RWPE2 (cell line): ENCODE data around the gene PROM2.
A peak's percentile ranks its signal among the peaks of the same experiment; 100 is the strongest.

Source experiments
- ATAC-seq: fragments of 200-7000 bp; cut with Tn5 transposase; 3 replicates; pipeline ENCODE4 v1.9.1; 2021; ENCODE audit warnings: low read depth
- DNase-seq: peaks from one replicate; pipeline ENCODE4 v3.0.0-alpha.2; 2020; ENCODE audit warnings: low spot score
- H3K27ac ChIP-seq: fragments of 450-650 bp; 2 replicates; pipeline ENCODE4 v1.5.1; 2017; ENCODE audit warnings: mild to moderate bottlenecking; ENCODE audit not compliant: poor library complexity, severe bottlenecking
- H3K27me3 ChIP-seq: fragments of 250-450 bp; sonication (Bioruptor Pico); 2 replicates; pipeline ENCODE4 v1.5.1; 2021; ENCODE audit warnings: mild to moderate bottlenecking, moderate library complexity; ENCODE audit not compliant: insufficient read depth, poor library complexity, severe bottlenecking
- H3K36me3 ChIP-seq: fragments of 250-450 bp; sonication (Bioruptor Pico); 2 replicates; pipeline ENCODE4 v1.5.1; 2020; ENCODE audit warnings: low read depth, mild to moderate bottlenecking, moderate library complexity
- H3K4me1 ChIP-seq: fragments of 250-450 bp; sonication (Bioruptor Pico); 2 replicates; pipeline ENCODE4 v1.5.1; 2021; ENCODE audit warnings: mild to moderate bottlenecking, moderate library complexity; ENCODE audit not compliant: insufficient read depth, poor library complexity, severe bottlenecking
- H3K4me3 ChIP-seq: fragments of 250-450 bp; sonication (Bioruptor Pico); 2 replicates; pipeline ENCODE4 v1.5.1; 2021; ENCODE audit warnings: mild to moderate bottlenecking, moderate library complexity; ENCODE audit not compliant: severe bottlenecking
- H3K9me3 ChIP-seq: fragments of 250-450 bp; sonication (Bioruptor Pico); 2 replicates; pipeline ENCODE4 v1.5.1; 2021; ENCODE audit warnings: mild to moderate bottlenecking, moderate library complexity; ENCODE audit not compliant: severe bottlenecking
- CTCF ChIP-seq: fragments of 450-650 bp; IDR thresholded peaks from one replicate; pipeline ENCODE4 v1.5.1; 2017; ENCODE audit warnings: mild to moderate bottlenecking, moderate library complexity; ENCODE audit not compliant: poor library complexity, severe bottlenecking

Gene PROM2

GRCh38 chr2:95299961-95300360 lies 25.7 kb downstream of the PROM2 start:
- Histone ChIP-seq H3K9me3 (no peaks in the 10 kb centered on the region), H3K4me1 (no peaks in the 10 kb centered on the region), H3K4me3 (no peak overlapping the region), H3K27ac (no peak overlapping the region), H3K27me3 (peaks cover 2% of the 10 kb centered on the region), H3K36me3 (no peaks in the 10 kb centered on the region)
- ATAC-seq = no peak
- TF ChIP-seq CTCF = no peak
- DNase-seq = no peak

GRCh38 chr2:95300450-95300849 lies 26.2 kb downstream of the PROM2 start:
- Histone ChIP-seq H3K4me3 (no peak overlapping the region), H3K9me3 (no peaks in the 10 kb centered on the region), H3K27ac (no peak overlapping the region), H3K36me3 (no peaks in the 10 kb centered on the region), H3K4me1 (no peaks in the 10 kb centered on the region), H3K27me3 (peaks cover 2% of the 10 kb centered on the region)
- no peak for DNase-seq
- no peak for TF ChIP-seq CTCF
- 0 out of 3 replicates have a peak, but pooled peaks have one; percentile 6 for ATAC-seq

DNA sequence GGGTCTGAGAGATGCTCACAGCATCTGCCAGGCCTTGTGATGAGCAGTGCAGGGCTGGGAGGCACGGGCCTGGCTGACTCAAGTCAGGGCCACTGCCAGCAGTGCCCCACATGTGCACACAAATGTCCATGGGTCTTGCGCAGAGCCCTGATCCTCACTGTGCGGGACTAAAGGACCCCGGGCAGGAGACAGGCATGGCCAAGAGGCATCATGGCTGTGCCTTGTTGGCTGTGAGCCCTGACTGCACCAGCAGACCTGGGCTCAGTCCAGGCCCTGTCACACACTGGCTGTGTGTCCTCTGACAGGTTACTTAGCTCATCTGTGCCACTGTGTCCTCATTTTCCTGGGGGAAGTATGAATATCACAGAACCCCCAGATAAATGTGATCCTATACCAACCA lies 26.9 kb downstream of the PROM2 start:
- TF ChIP-seq CTCF = no peak
- DNase-seq (no peak), ATAC-seq (no peak)
- H3K4me3 ChIP-seq = no peak overlapping the region
- no peaks in the 10 kb centered on the region for H3K9me3 ChIP-seq
- no peak overlapping the region for H3K27ac ChIP-seq
- H3K36me3 ChIP-seq = no peaks in the 10 kb centered on the region
- H3K4me1 ChIP-seq = no peaks in the 10 kb centered on the region
- H3K27me3 ChIP-seq = peaks cover 2% of the 10 kb centered on the region

DNA sequence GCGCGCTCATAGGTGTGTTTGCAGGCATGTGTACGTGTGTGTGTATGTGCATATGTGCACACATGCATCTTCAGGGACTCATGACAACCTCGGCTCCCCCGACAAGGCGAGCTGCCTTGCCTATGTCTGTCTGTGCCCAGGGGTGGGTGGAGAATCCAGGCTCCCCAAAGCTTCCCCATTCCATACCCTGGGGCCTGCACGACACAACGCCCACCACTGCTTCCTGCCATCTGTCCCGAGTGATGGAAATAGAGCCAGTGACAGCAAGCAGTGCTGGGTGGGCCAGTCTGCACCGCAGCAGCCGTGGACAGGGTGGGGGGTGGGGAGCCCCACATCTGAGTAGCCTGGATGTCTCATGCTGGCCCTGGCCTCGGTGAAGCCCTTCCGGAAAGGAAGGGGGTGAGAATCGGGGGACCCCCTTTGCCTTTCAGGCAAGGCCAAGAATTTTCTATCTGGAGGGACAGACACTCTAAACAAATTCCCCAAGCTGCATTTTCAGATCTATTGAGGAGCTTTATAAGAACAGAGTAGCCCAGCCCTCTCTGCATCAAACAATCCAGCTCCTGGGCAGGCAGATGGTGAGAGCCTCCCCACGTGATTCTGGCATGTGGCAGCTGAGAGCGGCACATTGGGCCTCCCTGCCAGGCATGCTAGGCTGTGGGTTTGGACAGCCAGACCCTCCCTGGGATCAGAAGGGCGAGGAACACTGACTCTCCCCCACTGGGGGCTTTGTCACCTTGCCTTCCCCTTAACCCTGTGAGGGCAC lies 27.8 kb downstream of the PROM2 start:
- H3K36me3 ChIP-seq = no peaks in the 10 kb centered on the region
- no peaks in the 10 kb centered on the region for H3K4me1 ChIP-seq
- H3K27ac ChIP-seq = no peak overlapping the region
- DNase-seq (no peak), ATAC-seq (no peak)
- H3K27me3 ChIP-seq = no peaks in the 10 kb centered on the region
- no peak overlapping the region for H3K4me3 ChIP-seq
- TF ChIP-seq CTCF = no peak
- H3K9me3 ChIP-seq = no peaks in the 10 kb centered on the region

DNA sequence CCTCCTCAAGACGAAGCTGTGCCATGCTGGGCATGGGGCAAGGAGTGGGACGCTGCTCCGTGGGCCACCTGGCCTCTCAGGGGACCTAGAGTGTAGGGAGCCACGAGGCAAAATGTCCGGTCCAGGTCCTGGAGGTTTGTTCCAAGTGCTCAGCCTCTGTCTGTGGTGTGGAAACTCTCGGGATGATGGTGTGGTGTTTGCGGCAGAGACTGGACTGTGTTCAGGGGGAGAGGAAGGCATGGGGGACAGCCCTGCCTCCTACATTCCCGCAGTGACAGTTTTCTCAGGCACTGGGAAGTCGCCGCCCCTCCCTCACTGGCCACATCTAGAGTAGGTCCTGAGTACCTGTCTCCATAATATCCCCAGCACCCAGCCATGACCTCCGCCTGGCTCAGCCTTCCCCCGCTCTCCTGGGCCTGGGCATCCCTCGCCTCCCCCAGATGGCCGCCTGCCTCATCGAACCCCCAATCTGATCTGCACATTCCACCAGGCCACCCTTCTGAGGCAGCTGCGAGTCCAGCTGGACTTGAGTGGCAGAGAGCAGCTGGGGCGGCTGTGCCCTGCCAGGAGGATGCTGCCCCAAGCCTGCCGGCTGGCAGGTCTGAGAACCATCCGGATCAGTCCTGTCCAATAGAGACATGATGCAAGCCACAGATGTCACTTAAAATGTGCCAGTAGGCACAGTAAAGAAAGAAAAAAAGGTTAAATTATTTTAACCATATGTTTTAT lies 29.1 kb downstream of the PROM2 start:
- ATAC-seq (no peak), DNase-seq (no peak)
- TF ChIP-seq CTCF = no peak
- Histone ChIP-seq H3K4me1 (no peaks in the 10 kb centered on the region), H3K9me3 (no peaks in the 10 kb centered on the region), H3K4me3 (no peak overlapping the region), H3K27me3 (no peaks in the 10 kb centered on the region), H3K27ac (no peak overlapping the region), H3K36me3 (no peaks in the 10 kb centered on the region)
